BLaER1 (cell line): ENCODE results near the gene CSNK2B.
A peak's percentile ranks its signal among the peaks of the same experiment; 100 is the strongest.

Source experiments
- H3K27ac ChIP-seq: shearing (Covaris generic); formaldehyde crosslinking; 2 replicates; pipeline ENCODE4 v1.8.1; 2022
- H3K27me3 ChIP-seq: shearing (Covaris generic); formaldehyde crosslinking; 2 replicates; pipeline ENCODE4 v1.8.1; 2022
- H3K36me3 ChIP-seq: shearing (Covaris generic); formaldehyde crosslinking; 2 replicates; pipeline ENCODE4 v1.8.1; 2022
- H3K4me1 ChIP-seq: shearing (Covaris generic); formaldehyde crosslinking; 2 replicates; pipeline ENCODE4 v1.8.1; 2022
- H3K4me2 ChIP-seq: shearing (Covaris generic); formaldehyde crosslinking; 2 replicates; pipeline ENCODE4 v1.8.1; 2022
- H3K4me3 ChIP-seq: shearing (Covaris generic); formaldehyde crosslinking; 2 replicates; pipeline ENCODE4 v1.8.1; 2022
- H3K9ac ChIP-seq: shearing (Covaris generic); formaldehyde crosslinking; 2 replicates; pipeline ENCODE4 v1.8.1; 2022
- H3K9me3 ChIP-seq: shearing (Covaris generic); formaldehyde crosslinking; 2 replicates; pipeline ENCODE4 v1.8.1; 2022
- H4K20me1 ChIP-seq: shearing (Covaris generic); formaldehyde crosslinking; 2 replicates; pipeline ENCODE4 v1.8.1; 2022
- Cebpa-rat ChIP-seq: shearing (Covaris generic); IDR thresholded peaks from 2 replicates; pipeline ENCODE4 v1.8.1; 2022

Gene CSNK2B

GRCh38 chr6:31665501-31666336 lies at the start of gene CSNK2B:
CSNK2B (plus strand) TSS chr6:31666080; CDS start chr6:31666832, 752 bp downstream.
- Histone ChIP-seq H3K27me3 (no peaks in the 10 kb centered on the region), H3K27ac (peak within 1 kb of the TSS; percentile 97), H3K9ac (peak within 1 kb of the TSS; percentile 91), H3K36me3 (peaks cover 58% of the 10 kb centered on the region), H3K4me2 (peak within 1 kb of the TSS; percentile 100), H4K20me1 (peaks cover 18% of the 10 kb centered on the region; the same call in 1 of the 2 replicates), H3K9me3 (no peaks in the 10 kb centered on the region), H3K4me1 (peaks cover 49% of the 10 kb centered on the region), H3K4me3 (peak within 1 kb of the TSS; percentile 83)
- TF ChIP-seq Cebpa-rat: no peak

GRCh38 chr6:31617010-31617409 lies 48.9 kb upstream of the CSNK2B start:
- TF ChIP-seq Cebpa-rat: no peak
- Histone ChIP-seq H3K4me1 (peaks cover 32% of the 10 kb centered on the region), H3K9ac (no peak overlapping the region), H3K27me3 (no peaks in the 10 kb centered on the region), H4K20me1 (peaks cover 11% of the 10 kb centered on the region), H3K36me3 (peaks cover 5% of the 10 kb centered on the region; the same call in 1 of the 2 replicates), H3K9me3 (no peaks in the 10 kb centered on the region), H3K4me3 (no peak overlapping the region), H3K4me2 (no peak overlapping the region), H3K27ac (no peak overlapping the region)

- peak overlapping the region; percentile 50 for H3K4me2 ChIP-seq
- H3K4me1 ChIP-seq: peaks cover 37% of the 10 kb centered on the region
- H3K4me3 ChIP-seq: peak overlapping the region; percentile 98
- peak overlapping the region; percentile 96 for H3K27ac ChIP-seq
- TF ChIP-seq Cebpa-rat: no peak
- H3K9me3 ChIP-seq: no peaks in the 10 kb centered on the region
- no peaks in the 10 kb centered on the region for H3K27me3 ChIP-seq
- peaks cover 41% of the 10 kb centered on the region for H4K20me1 ChIP-seq
- H3K9ac ChIP-seq: peak overlapping the region; percentile 90
- peaks cover 35% of the 10 kb centered on the region for H3K36me3 ChIP-seq
These were observed 45.9 kb upstream of the CSNK2B start for GRCh38 chr6:31619805-31620585.

- Histone ChIP-seq H3K9me3 (no peaks in the 10 kb centered on the region), H3K27ac (peak within 1 kb of the TSS; percentile 99), H3K4me1 (peaks cover 29% of the 10 kb centered on the region), H3K4me2 (peak within 1 kb of the TSS; percentile 98), H3K36me3 (peaks cover 43% of the 10 kb centered on the region), H3K9ac (peak within 1 kb of the TSS; percentile 99), H4K20me1 (peaks cover 49% of the 10 kb centered on the region), H3K27me3 (no peaks in the 10 kb centered on the region), H3K4me3 (peak within 1 kb of the TSS; percentile 98)
- TF ChIP-seq Cebpa-rat: no peak
These were observed 45.1 kb upstream of the CSNK2B start, which contains the start of gene PRRC2A for GRCh38 chr6:31620586-31621319. PRRC2A (plus strand) TSS chr6:31620715; CDS start chr6:31622790, 2,075 bp downstream.

- H3K27ac ChIP-seq: peak overlapping the region; percentile 99
- H3K36me3 ChIP-seq: peaks cover 49% of the 10 kb centered on the region
- peak overlapping the region; percentile 99 for H3K9ac ChIP-seq
- H3K9me3 ChIP-seq: no peaks in the 10 kb centered on the region
- H3K27me3 ChIP-seq: no peaks in the 10 kb centered on the region
- H3K4me1 ChIP-seq: peaks cover 22% of the 10 kb centered on the region
- peak overlapping the region; percentile 98 for H3K4me3 ChIP-seq
- H3K4me2 ChIP-seq: peak overlapping the region; percentile 98
- peaks cover 55% of the 10 kb centered on the region for H4K20me1 ChIP-seq
- TF ChIP-seq Cebpa-rat: no peak
These were observed 44.5 kb upstream of the CSNK2B start for GRCh38 chr6:31621320-31621939.

- Histone ChIP-seq H4K20me1 (peaks cover 61% of the 10 kb centered on the region), H3K27me3 (no peaks in the 10 kb centered on the region), H3K4me3 (peak overlapping the region; percentile 98), H3K9ac (peak overlapping the region; percentile 99), H3K27ac (peak overlapping the region; percentile 99), H3K9me3 (no peaks in the 10 kb centered on the region), H3K4me1 (peaks cover 20% of the 10 kb centered on the region), H3K36me3 (peaks cover 55% of the 10 kb centered on the region), H3K4me2 (peak overlapping the region; percentile 98)
- no peak for TF ChIP-seq Cebpa-rat
These were observed 43.9 kb upstream of the CSNK2B start for GRCh38 chr6:31621991-31622390.

- peaks cover 20% of the 10 kb centered on the region for H3K4me1 ChIP-seq
- H3K4me3 ChIP-seq: peak overlapping the region; percentile 98
- H3K4me2 ChIP-seq: peak overlapping the region; percentile 98
- no peak overlapping the region for H3K27ac ChIP-seq
- H3K9me3 ChIP-seq: no peaks in the 10 kb centered on the region
- TF ChIP-seq Cebpa-rat: no peak
- no peaks in the 10 kb centered on the region for H3K27me3 ChIP-seq
- peak overlapping the region; percentile 99 for H3K9ac ChIP-seq
- peaks cover 62% of the 10 kb centered on the region for H3K36me3 ChIP-seq
- peaks cover 68% of the 10 kb centered on the region for H4K20me1 ChIP-seq
These were observed 43.2 kb upstream of the CSNK2B start for GRCh38 chr6:31622684-31623091.

GRCh38 chr6:31624070-31624469 lies 41.8 kb upstream of the CSNK2B start:
- H3K9ac ChIP-seq: no peak overlapping the region
- H3K9me3 ChIP-seq: no peaks in the 10 kb centered on the region
- H3K27me3 ChIP-seq: no peaks in the 10 kb centered on the region
- H4K20me1 ChIP-seq: peaks cover 82% of the 10 kb centered on the region
- H3K4me1 ChIP-seq: peaks cover 20% of the 10 kb centered on the region
- TF ChIP-seq Cebpa-rat: no peak
- H3K4me2 ChIP-seq: no peak overlapping the region
- H3K27ac ChIP-seq: no peak overlapping the region
- peaks cover 76% of the 10 kb centered on the region for H3K36me3 ChIP-seq
- no peak overlapping the region for H3K4me3 ChIP-seq

- H4K20me1 ChIP-seq: peaks cover 100% of the 10 kb centered on the region
These were observed 38.9 kb upstream of the CSNK2B start for GRCh38 chr6:31626952-31627351.

More at GRCh38 chr6:31626952-31627351, 38.9 kb upstream of the CSNK2B start:
- peaks cover 14% of the 10 kb centered on the region for H3K4me1 ChIP-seq
- no peak overlapping the region for H3K4me2 ChIP-seq
- H3K9me3 ChIP-seq: no peaks in the 10 kb centered on the region
- H3K9ac ChIP-seq: no peak overlapping the region
- TF ChIP-seq Cebpa-rat: no peak
- no peak overlapping the region for H3K4me3 ChIP-seq
- H3K27me3 ChIP-seq: no peaks in the 10 kb centered on the region
- no peak overlapping the region for H3K27ac ChIP-seq
- peaks cover 100% of the 10 kb centered on the region for H3K36me3 ChIP-seq
